ENCODE data around the gene STIM1.

- TF ChIP-seq SUZ12 (IDR thresholded peaks at IDR 0.05; ENCODE audit: extremely low read depth, insufficient read depth, insufficient read length) (no peak), YY1 (IDR thresholded peaks at IDR 0.05; ENCODE audit: insufficient read depth, insufficient read length) (no peak), ZNF274 (IDR thresholded peaks at IDR 0.05; ENCODE audit: low read depth, low read length) (no peak)
Measured at GRCh38 chr11:3845670-3846069, 9.8 kb upstream of the STIM1 start.
